Central memory CD8-positive, alpha-beta T cell (primary cell): ENCODE results near the gene LRP1-AS.

Experiments
- ATAC-seq: fragments of 150-1000 bp; cut with Tn5 transposase; replicated peaks from 2 replicates; pipeline ENCODE4 v1.10.0; 2022; ENCODE audit warnings: mild to moderate bottlenecking, moderate FRiP score, moderate number of reproducible peaks; ENCODE audit not compliant: poor library complexity, severe bottlenecking; ENCODE audit errors: extremely low read depth
- DNase-seq, 2 donors: peaks; one replicate each; pipeline ENCODE4 v3.0.0; 2021; ENCODE audit warnings: low spot score in 2 of 2
- H3K27ac Mint-ChIP-seq: one replicate; pipeline ENCODE4 v1.8.0; 2022; ENCODE audit warnings: low read depth, mild to moderate bottlenecking, moderate library complexity, mixed read lengths
- H3K27me3 Mint-ChIP-seq: one replicate; pipeline ENCODE4 v1.8.0; 2022; ENCODE audit warnings: mixed read lengths
- H3K36me3 Mint-ChIP-seq: one replicate; pipeline ENCODE4 v1.8.0; 2022; ENCODE audit warnings: mild to moderate bottlenecking, moderate library complexity, mixed read lengths; ENCODE audit not compliant: insufficient read depth
- H3K4me1 Mint-ChIP-seq: one replicate; pipeline ENCODE4 v1.8.0; 2022; ENCODE audit warnings: mixed read lengths
- H3K4me3 Mint-ChIP-seq: one replicate; pipeline ENCODE4 v1.8.0; 2022; ENCODE audit warnings: mild to moderate bottlenecking, moderate library complexity, mixed read lengths
- H3K9me3 Mint-ChIP-seq: one replicate; pipeline ENCODE4 v1.8.0; 2022; ENCODE audit warnings: mixed read lengths

Gene LRP1-AS

GRCh38 chr12:57112492-57113294, 34.7 kb downstream of the LRP1-AS start:
- peaks cover 21% of the 10 kb centered on the region for H3K36me3 Mint-ChIP-seq
- peaks cover 38% of the 10 kb centered on the region for H3K4me1 Mint-ChIP-seq
- DNase-seq = no peak
- peak overlapping the region; percentile 92 for H3K27ac Mint-ChIP-seq
- peak overlapping the region; percentile 90 for H3K4me3 Mint-ChIP-seq
- no peak for ATAC-seq
- H3K9me3 Mint-ChIP-seq = no peaks in the 10 kb centered on the region
- no peaks in the 10 kb centered on the region for H3K27me3 Mint-ChIP-seq

- Mint-ChIP-seq H3K4me1 (peaks cover 52% of the 10 kb centered on the region), H3K27me3 (no peaks in the 10 kb centered on the region)
- DNase-seq = peak; percentile 62 to 83
Measured at GRCh38 chr12:57111031-57111734, 36.2 kb downstream of the LRP1-AS start, which contains the start of gene STAT6. Gene STAT6 (minus strand): TSS chr12:57111362. CDS start chr12:57108278, 3,084 bp downstream.

GRCh38 chr12:57110104-57111030, 37.1 kb downstream of the LRP1-AS start:
- Mint-ChIP-seq H3K27me3 (no peaks in the 10 kb centered on the region), H3K27ac (peak overlapping the region; percentile 92), H3K36me3 (peaks cover 28% of the 10 kb centered on the region), H3K4me3 (peak overlapping the region; percentile 90), H3K9me3 (no peaks in the 10 kb centered on the region), H3K4me1 (peaks cover 55% of the 10 kb centered on the region)
- DNase-seq = peak; percentile 44 to 47
- ATAC-seq = peak; percentile 35

More at GRCh38 chr12:57111031-57111734, 36.2 kb downstream of the LRP1-AS start, which contains the start of gene STAT6:
- Mint-ChIP-seq H3K36me3 (peaks cover 25% of the 10 kb centered on the region), H3K9me3 (no peaks in the 10 kb centered on the region), H3K27ac (peak within 1 kb of the TSS; percentile 92), H3K4me3 (peak within 1 kb of the TSS; percentile 90)
- peak; percentile 77 for ATAC-seq

GRCh38 chr12:57109207-57110103, 38.0 kb downstream of the LRP1-AS start:
- H3K27ac Mint-ChIP-seq = peak overlapping the region; percentile 92
- DNase-seq = no peak
- no peak for ATAC-seq
- H3K27me3 Mint-ChIP-seq = no peaks in the 10 kb centered on the region
- H3K9me3 Mint-ChIP-seq = no peaks in the 10 kb centered on the region
- peak overlapping the region; percentile 90 for H3K4me3 Mint-ChIP-seq
- peaks cover 55% of the 10 kb centered on the region for H3K4me1 Mint-ChIP-seq
- peaks cover 33% of the 10 kb centered on the region for H3K36me3 Mint-ChIP-seq

- Mint-ChIP-seq H3K27me3 (no peaks in the 10 kb centered on the region), H3K27ac (peak overlapping the region; percentile 92), H3K4me1 (peaks cover 53% of the 10 kb centered on the region), H3K36me3 (peaks cover 42% of the 10 kb centered on the region), H3K9me3 (no peaks in the 10 kb centered on the region), H3K4me3 (no peak overlapping the region)
- DNase-seq (no peak), ATAC-seq (no peak)
Measured at GRCh38 chr12:57107456-57108155, 39.8 kb downstream of the LRP1-AS start.

- DNase-seq = no peak
- Mint-ChIP-seq H3K9me3 (no peaks in the 10 kb centered on the region), H3K36me3 (peaks cover 33% of the 10 kb centered on the region), H3K27me3 (no peaks in the 10 kb centered on the region), H3K27ac (no peak overlapping the region), H3K4me3 (no peak overlapping the region), H3K4me1 (peaks cover 41% of the 10 kb centered on the region)
- ATAC-seq = no peak
Measured at GRCh38 chr12:57106021-57106708, 41.3 kb downstream of the LRP1-AS start.

- no peak for DNase-seq
- Mint-ChIP-seq H3K36me3 (peaks cover 27% of the 10 kb centered on the region), H3K4me3 (no peak overlapping the region), H3K27ac (no peak overlapping the region), H3K9me3 (no peaks in the 10 kb centered on the region), H3K27me3 (no peaks in the 10 kb centered on the region), H3K4me1 (peaks cover 37% of the 10 kb centered on the region)
- no peak for ATAC-seq
Measured at GRCh38 chr12:57105011-57105753, 42.2 kb downstream of the LRP1-AS start.

GRCh38 chr12:57104292-57104910, 43.0 kb downstream of the LRP1-AS start:
- DNase-seq = no peak
- Mint-ChIP-seq H3K27ac (no peak overlapping the region), H3K27me3 (no peaks in the 10 kb centered on the region), H3K36me3 (peaks cover 33% of the 10 kb centered on the region), H3K4me1 (peaks cover 34% of the 10 kb centered on the region), H3K4me3 (no peak overlapping the region), H3K9me3 (no peaks in the 10 kb centered on the region)
- ATAC-seq = no peak

GRCh38 chr12:57103856-57104255, 43.6 kb downstream of the LRP1-AS start:
- Mint-ChIP-seq H3K36me3 (peaks cover 37% of the 10 kb centered on the region), H3K4me1 (peaks cover 36% of the 10 kb centered on the region), H3K27me3 (no peaks in the 10 kb centered on the region), H3K9me3 (no peaks in the 10 kb centered on the region), H3K4me3 (no peak overlapping the region), H3K27ac (peak overlapping the region; percentile 51)
- no peak for DNase-seq
- ATAC-seq = no peak
